ENCODE data around the gene OPA1.

The OPA1 gene

GRCh38 chr3:193564012-193564411 lies 29.0 kb upstream of the OPA1 start:
- H3K4me3 ChIP-seq (ENCODE audit: control insufficient read depth, low read depth, low read length), result no peak overlapping the region
- peak; percentile 23 for TF ChIP-seq CTCF (IDR thresholded peaks at IDR 0.05; ENCODE audit: control insufficient read depth, insufficient read depth, low read depth, low read length, missing control alignments)
- DNase-seq (ENCODE audit: low read depth), result no peak

GRCh38 chr3:193569119-193569518 lies 23.9 kb upstream of the OPA1 start:
- no peak for TF ChIP-seq CTCF (IDR thresholded peaks at IDR 0.05; ENCODE audit: control insufficient read depth, insufficient read depth, low read depth, low read length, missing control alignments)
- DNase-seq (ENCODE audit: low read depth), result no peak
- no peak overlapping the region for H3K4me3 ChIP-seq (ENCODE audit: control insufficient read depth, low read depth, low read length)

- TF ChIP-seq CTCF (IDR thresholded peaks at IDR 0.05; ENCODE audit: control insufficient read depth, insufficient read depth, low read depth, low read length, missing control alignments), result peak; percentile 82
- DNase-seq (ENCODE audit: low read depth), result peak; percentile 29
- no peak overlapping the region for H3K4me3 ChIP-seq (ENCODE audit: control insufficient read depth, low read depth, low read length)
Observed at GRCh38 chr3:193572426-193572908, 20.5 kb upstream of the OPA1 start.

GRCh38 chr3:193573403-193574191 lies 19.4 kb upstream of the OPA1 start:
- H3K4me3 ChIP-seq (ENCODE audit: control insufficient read depth, low read depth, low read length), result no peak overlapping the region
- TF ChIP-seq CTCF (IDR thresholded peaks at IDR 0.05; ENCODE audit: control insufficient read depth, insufficient read depth, low read depth, low read length, missing control alignments), result no peak
- DNase-seq (ENCODE audit: low read depth), result no peak

GRCh38 chr3:193574488-193575070 lies 18.4 kb upstream of the OPA1 start:
- DNase-seq (ENCODE audit: low read depth), result no peak
- no peak for TF ChIP-seq CTCF (IDR thresholded peaks at IDR 0.05; ENCODE audit: control insufficient read depth, insufficient read depth, low read depth, low read length, missing control alignments)
- H3K4me3 ChIP-seq (ENCODE audit: control insufficient read depth, low read depth, low read length), result no peak overlapping the region

- H3K4me3 ChIP-seq (ENCODE audit: control insufficient read depth, low read depth, low read length), result no peak overlapping the region
- no peak for TF ChIP-seq CTCF (IDR thresholded peaks at IDR 0.05; ENCODE audit: control insufficient read depth, insufficient read depth, low read depth, low read length, missing control alignments)
- no peak for DNase-seq (ENCODE audit: low read depth)
Observed at GRCh38 chr3:193585530-193585929, 7.5 kb upstream of the OPA1 start.

All from AG09309 (cell line).